DOHH2 (cell line): ENCODE data around the gene KCTD5.

Experiments used
- CTCF ChIP-seq: fragments of 200-600 bp; sonication (generic); IDR thresholded peaks from one replicate; pipeline ENCODE4 v1.5.1; 2014; ENCODE audit warnings: antibody characterized with exemption, mild to moderate bottlenecking, low read depth, low read length; ENCODE audit not compliant: poor library complexity, severe bottlenecking
- EZH2phosphoT487 ChIP-seq: fragments of 200-600 bp; sonication (generic); IDR thresholded peaks from 2 replicates; pipeline ENCODE4 v1.6.1; 2017; ENCODE audit warnings: borderline replicate concordance, mild to moderate bottlenecking, antibody characterized with exemption, low read length, moderate library complexity, mixed read lengths

- TF ChIP-seq CTCF (no peak), EZH2phosphoT487 (no peak)
Measured at GRCh38 chr16:2738615-2739014, 56.3 kb downstream of the KCTD5 start.
